Sigmoid colon (tissue), 4 donors: Measurements from ENCODE around the gene EHF.

Experiments
- CTCF ChIP-seq, 4 experiments: fragments of 450-650 bp in 3 of 4; fragments of 200-600 bp in 1 of 4; IDR thresholded peaks; one replicate each; pipeline ENCODE4 v1.5.1; 2016 to 2019; ENCODE audit warnings: antibody characterized with exemption in 4 of 4, mild to moderate bottlenecking in 3 of 4, moderate library complexity in 2 of 4
- EP300 ChIP-seq, 4 donors: sonication (generic); formaldehyde crosslinking; IDR thresholded peaks; one replicate each; pipeline ENCODE4 v1.6.1; 2017; ENCODE audit warnings: antibody characterized with exemption in 4 of 4
- POLR2A ChIP-seq, 2 donors: fragments of 450-650 bp; IDR thresholded peaks; one replicate each; pipeline ENCODE4 v1.6.1; 2016; ENCODE audit warnings: antibody characterized with exemption in 2 of 2, mild to moderate bottlenecking in 2 of 2, moderate library complexity in 2 of 2
- POLR2AphosphoS5 ChIP-seq, 4 donors: sonication (generic); formaldehyde crosslinking; IDR thresholded peaks; one replicate each; pipeline ENCODE4 v1.6.1; 2017; ENCODE audit warnings: antibody characterized with exemption in 4 of 4

GRCh38 chr11:34633990-34634693 lies 13.2 kb downstream of the EHF start:
- TF ChIP-seq CTCF (IDR thresholded peaks at IDR 0.05) = no peak
- TF ChIP-seq POLR2AphosphoS5 (IDR thresholded peaks at IDR 0.05) = no peak
- no peak for TF ChIP-seq POLR2A (IDR thresholded peaks at IDR 0.05)
- TF ChIP-seq EP300 (IDR thresholded peaks at IDR 0.05) = no peak
